ENCODE results near the gene AKAP13. TPM values are rescaled to one million over a fixed set of nuclear protein-coding genes. Genes with fewer than 3 reads are reported as not detected.
A peak's percentile ranks its signal among the peaks of the same experiment; 100 is the strongest.

The AKAP13 gene
- total and polyA plus RNA-seq, 5 experiments from 2014 or later, result 113 to 244 (median 131) TPM

- H3K4me1 Mint-ChIP-seq, result peaks cover 0 to 2% (median under 1%) of the 10 kb centered on the region in 4 donors
- POLR2A ChIA-PET, result no interaction called here
- no peak overlapping the region for H3K4me3 Mint-ChIP-seq
- peaks cover 3 to 97% (median 23%) of the 10 kb centered on the region in 3 donors for H3K36me3 Mint-ChIP-seq
- no peaks in the 10 kb centered on the region for H3K9me3 Mint-ChIP-seq
- peak overlapping the region in 9 of 10 donors; percentile 31 to 82 (median 49) for H3K27ac Mint-ChIP-seq
- H3K27me3 Mint-ChIP-seq, result no peaks in the 10 kb centered on the region
- no peak for DNase-seq
- ATAC-seq, result no peak
Measured at GRCh38 chr15:85742186-85742821, 361.9 kb downstream of the AKAP13 start.

- Mint-ChIP-seq H3K36me3 (peaks cover 3 to 96% (median 23%) of the 10 kb centered on the region in 3 donors), H3K4me1 (peaks cover 0 to 2% (median under 1%) of the 10 kb centered on the region in 4 donors), H3K27me3 (no peaks in the 10 kb centered on the region), H3K9me3 (no peaks in the 10 kb centered on the region), H3K27ac (peak overlapping the region in 5 of 10 donors; percentile 48 to 82 (median 75)), H3K4me3 (peak overlapping the region in 1 of 10 donors; percentile 45)
- no peak for ATAC-seq
- no peak for DNase-seq
- POLR2A ChIA-PET, result no interaction called here
Measured at GRCh38 chr15:85743392-85744055, 363.1 kb downstream of the AKAP13 start.

- Mint-ChIP-seq H3K27me3 (no peaks in the 10 kb centered on the region), H3K4me3 (no peak overlapping the region), H3K36me3 (peaks cover 3 to 96% (median 19%) of the 10 kb centered on the region in 3 donors), H3K27ac (peak overlapping the region in 3 of 10 donors; percentile 45 to 65 (median 64)), H3K4me1 (peaks cover 0 to 3% (median 2%) of the 10 kb centered on the region in 4 donors), H3K9me3 (no peaks in the 10 kb centered on the region)
- ATAC-seq (no peak), DNase-seq (no peak)
- POLR2A ChIA-PET, result no interaction called here
Measured at GRCh38 chr15:85744579-85744978, 364.2 kb downstream of the AKAP13 start.

- Mint-ChIP-seq H3K4me3 (no peak overlapping the region), H3K36me3 (peaks cover 3 to 92% (median 17%) of the 10 kb centered on the region in 3 donors), H3K27ac (peak overlapping the region in 3 of 10 donors; percentile 11 to 65 (median 46)), H3K9me3 (no peaks in the 10 kb centered on the region), H3K27me3 (no peaks in the 10 kb centered on the region), H3K4me1 (peaks cover 0 to 3% (median 2%) of the 10 kb centered on the region in 4 donors)
- no peak for DNase-seq
- POLR2A ChIA-PET, result no interaction called here
- ATAC-seq, result no peak
Measured at GRCh38 chr15:85745023-85745422, 364.6 kb downstream of the AKAP13 start.

- H3K27ac Mint-ChIP-seq, result peak overlapping the region in 3 of 10 donors; percentile 34 to 75 (median 53)
- POLR2A ChIA-PET, result no interaction called here
- no peaks in the 10 kb centered on the region for H3K9me3 Mint-ChIP-seq
- DNase-seq (no peak), ATAC-seq (no peak)
- no peaks in the 10 kb centered on the region for H3K27me3 Mint-ChIP-seq
- H3K4me3 Mint-ChIP-seq, result no peak overlapping the region
- H3K4me1 Mint-ChIP-seq, result peaks cover 1 to 7% (median 3%) of the 10 kb centered on the region in 4 donors
- peaks cover 3 to 85% (median 17%) of the 10 kb centered on the region in 3 donors for H3K36me3 Mint-ChIP-seq
Measured at GRCh38 chr15:85745525-85746150, 365.2 kb downstream of the AKAP13 start.

GRCh38 chr15:85746641-85747040, 366.2 kb downstream of the AKAP13 start:
- Mint-ChIP-seq H3K4me3 (no peak overlapping the region), H3K9me3 (no peaks in the 10 kb centered on the region), H3K27ac (peak overlapping the region in 4 of 10 donors; percentile 4 to 74 (median 46)), H3K4me1 (peaks cover 7 to 17% (median 12%) of the 10 kb centered on the region in 4 donors), H3K36me3 (peaks cover 3 to 75% (median 17%) of the 10 kb centered on the region in 3 donors), H3K27me3 (no peaks in the 10 kb centered on the region)
- POLR2A ChIA-PET, result no interaction called here
- ATAC-seq, result no peak
- no peak for DNase-seq

GRCh38 chr15:85748176-85748575, 367.8 kb downstream of the AKAP13 start:
- Mint-ChIP-seq H3K4me3 (no peak overlapping the region), H3K4me1 (peaks cover 11 to 28% (median 26%) of the 10 kb centered on the region in 4 donors), H3K36me3 (peaks cover 3 to 60% (median 17%) of the 10 kb centered on the region in 3 donors), H3K9me3 (no peaks in the 10 kb centered on the region), H3K27ac (peak overlapping the region in 2 of 10 donors; percentile 29 to 48), H3K27me3 (no peaks in the 10 kb centered on the region)
- DNase-seq (no peak), ATAC-seq (no peak)
- POLR2A ChIA-PET, result no interaction called here

GRCh38 chr15:85748729-85749128, 368.3 kb downstream of the AKAP13 start:
- H3K27me3 Mint-ChIP-seq, result no peaks in the 10 kb centered on the region
- POLR2A ChIA-PET, result no interaction called here
- H3K4me1 Mint-ChIP-seq, result peaks cover 14 to 32% (median 30%) of the 10 kb centered on the region in 4 donors
- ATAC-seq, result no peak
- no peaks in the 10 kb centered on the region for H3K9me3 Mint-ChIP-seq
- peak overlapping the region in 5 of 10 donors; percentile 22 to 73 (median 49) for H3K27ac Mint-ChIP-seq
- no peak for DNase-seq
- no peak overlapping the region for H3K4me3 Mint-ChIP-seq
- H3K36me3 Mint-ChIP-seq, result peaks cover 3 to 55% (median 13%) of the 10 kb centered on the region in 3 donors

GRCh38 chr15:85749261-85750151, 369.1 kb downstream of the AKAP13 start:
- no peak for DNase-seq
- H3K27ac Mint-ChIP-seq, result peak overlapping the region in 6 of 10 donors; percentile 3 to 82 (median 55)
- POLR2A ChIA-PET, result no interaction called here

GRCh38 chr15:85750319-85751290, 370.2 kb downstream of the AKAP13 start:
- POLR2A ChIA-PET, result no interaction called here
- peak in 1 of 10 donors; percentile 9 for DNase-seq
- Mint-ChIP-seq H3K9me3 (no peaks in the 10 kb centered on the region), H3K27me3 (no peaks in the 10 kb centered on the region), H3K27ac (peak overlapping the region in 9 of 10 donors; percentile 23 to 91 (median 75)), H3K4me1 (peaks cover 20 to 45% (median 36%) of the 10 kb centered on the region in 4 donors), H3K4me3 (peak overlapping the region in 5 of 10 donors; percentile 10 to 57 (median 22)), H3K36me3 (peaks cover 0 to 36% (median 3%) of the 10 kb centered on the region in 3 donors)
- ATAC-seq, result peak; percentile 13

More at GRCh38 chr15:85749261-85750151, 369.1 kb downstream of the AKAP13 start:
- H3K4me1 Mint-ChIP-seq, result peaks cover 17 to 40% (median 34%) of the 10 kb centered on the region in 4 donors
- peaks cover 3 to 47% (median 7%) of the 10 kb centered on the region in 3 donors for H3K36me3 Mint-ChIP-seq
- no peaks in the 10 kb centered on the region for H3K27me3 Mint-ChIP-seq
- H3K4me3 Mint-ChIP-seq, result peak overlapping the region in 1 of 10 donors; percentile 13
- H3K9me3 Mint-ChIP-seq, result no peaks in the 10 kb centered on the region
- ATAC-seq, result peak in 1 of 2 donors; percentile 6
